ENCODE results near the gene ITGA11. TPM values are rescaled to one million over a fixed set of nuclear protein-coding genes. Genes with fewer than 3 reads are reported as not detected.
"Not testable (repeated sequence)": the region's sequence is repeated elsewhere in the genome, so short reads cannot be mapped to it uniquely, and the experiment has no call there.

The ITGA11 gene
- total RNA-seq, 1 donor from 2014 or later = 193 TPM

DNA sequence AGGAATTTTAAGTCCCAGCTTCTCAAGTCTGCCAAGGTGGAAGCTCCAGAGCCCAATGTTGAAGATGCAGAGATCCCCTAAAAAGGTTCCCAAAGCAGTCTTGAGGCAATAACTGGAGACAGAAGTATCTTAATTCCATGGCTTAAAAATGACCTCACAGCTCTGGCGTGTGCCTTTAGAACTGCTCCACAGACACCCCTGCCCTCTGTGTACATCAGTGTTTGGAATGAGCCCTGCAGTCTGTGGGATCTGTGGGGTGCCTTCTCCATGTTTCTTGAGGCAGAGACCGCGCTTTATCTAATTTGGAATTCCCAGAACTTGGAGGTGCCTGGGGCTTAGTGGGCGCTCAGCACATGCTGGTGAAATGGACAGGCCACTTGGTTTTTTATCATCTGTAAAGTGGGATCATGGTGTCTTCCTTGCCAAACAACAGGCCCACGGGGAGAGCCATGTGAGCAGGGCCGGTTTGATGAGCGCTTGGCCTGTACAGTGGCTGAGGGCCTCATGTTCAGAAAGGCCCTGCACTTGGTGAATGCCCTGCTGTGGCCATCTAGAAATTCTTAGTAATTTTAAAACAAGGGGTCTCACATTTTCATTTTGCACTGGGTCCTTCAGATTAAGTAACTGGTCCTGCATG lies 7.1 kb downstream of the ITGA11 start:
- peaks cover 61% of the 10 kb centered on the region for H3K4me1 ChIP-seq (ENCODE audit: insufficient read depth, low read length)
- H3K27ac ChIP-seq (ENCODE audit: low read depth, low read length) = no peak overlapping the region
- H3K9me3 Mint-ChIP-seq (ENCODE audit: unreplicated experiment) = peaks cover 2% of the 10 kb centered on the region
- H3K4me3 Mint-ChIP-seq (ENCODE audit: unreplicated experiment) = peak overlapping the region; percentile 34
- no peaks in the 10 kb centered on the region for H3K9me3 ChIP-seq (ENCODE audit: insufficient read depth, low read depth, low read length)
- peaks cover 48% of the 10 kb centered on the region for H3K36me3 Mint-ChIP-seq (ENCODE audit: low read depth, unreplicated experiment)
- H3K27me3 ChIP-seq (ENCODE audit: insufficient read depth, low read length) = no peaks in the 10 kb centered on the region
- H3K27ac Mint-ChIP-seq (ENCODE audit: unreplicated experiment) = peak overlapping the region; percentile 92
- TF ChIP-seq EZH2 (IDR thresholded peaks at IDR 0.05; ENCODE audit: insufficient read depth, low read length) = no peak
- TF ChIP-seq, protein P1, sequence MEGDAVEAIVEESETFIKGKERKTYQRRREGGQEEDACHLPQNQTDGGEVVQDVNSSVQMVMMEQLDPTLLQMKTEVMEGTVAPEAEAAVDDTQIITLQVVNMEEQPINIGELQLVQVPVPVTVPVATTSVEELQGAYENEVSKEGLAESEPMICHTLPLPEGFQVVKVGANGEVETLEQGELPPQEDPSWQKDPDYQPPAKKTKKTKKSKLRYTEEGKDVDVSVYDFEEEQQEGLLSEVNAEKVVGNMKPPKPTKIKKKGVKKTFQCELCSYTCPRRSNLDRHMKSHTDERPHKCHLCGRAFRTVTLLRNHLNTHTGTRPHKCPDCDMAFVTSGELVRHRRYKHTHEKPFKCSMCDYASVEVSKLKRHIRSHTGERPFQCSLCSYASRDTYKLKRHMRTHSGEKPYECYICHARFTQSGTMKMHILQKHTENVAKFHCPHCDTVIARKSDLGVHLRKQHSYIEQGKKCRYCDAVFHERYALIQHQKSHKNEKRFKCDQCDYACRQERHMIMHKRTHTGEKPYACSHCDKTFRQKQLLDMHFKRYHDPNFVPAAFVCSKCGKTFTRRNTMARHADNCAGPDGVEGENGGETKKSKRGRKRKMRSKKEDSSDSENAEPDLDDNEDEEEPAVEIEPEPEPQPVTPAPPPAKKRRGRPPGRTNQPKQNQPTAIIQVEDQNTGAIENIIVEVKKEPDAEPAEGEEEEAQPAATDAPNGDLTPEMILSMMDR (IDR thresholded peaks at IDR 0.05; ENCODE audit: insufficient read depth, low read depth, low read length) = no peak
- H2AFZ ChIP-seq (ENCODE audit: low read depth, low read length) = no peak overlapping the region
- H3K79me2 ChIP-seq (ENCODE audit: insufficient read depth, low read length) = peaks cover 94% of the 10 kb centered on the region
- no peaks in the 10 kb centered on the region for H3K27me3 Mint-ChIP-seq (ENCODE audit: low read depth, unreplicated experiment)
- H3K36me3 ChIP-seq (ENCODE audit: insufficient read depth, low read length) = no peaks in the 10 kb centered on the region
- peaks cover 96% of the 10 kb centered on the region for H4K20me1 ChIP-seq (ENCODE audit: insufficient read depth, low read length)
- H3K4me2 ChIP-seq (ENCODE audit: low read length) = no peak overlapping the region
- DNase-seq (ENCODE audit: low read depth) = peak; percentile 43
- H3K4me3 ChIP-seq (ENCODE audit: insufficient read depth, low read depth, low read length) = no peak overlapping the region
- H3K9ac ChIP-seq (ENCODE audit: low read length) = no peak overlapping the region
- FAIRE-seq = no peak
- peaks cover 91% of the 10 kb centered on the region for H3K4me1 Mint-ChIP-seq (ENCODE audit: low read depth, unreplicated experiment)

DNA sequence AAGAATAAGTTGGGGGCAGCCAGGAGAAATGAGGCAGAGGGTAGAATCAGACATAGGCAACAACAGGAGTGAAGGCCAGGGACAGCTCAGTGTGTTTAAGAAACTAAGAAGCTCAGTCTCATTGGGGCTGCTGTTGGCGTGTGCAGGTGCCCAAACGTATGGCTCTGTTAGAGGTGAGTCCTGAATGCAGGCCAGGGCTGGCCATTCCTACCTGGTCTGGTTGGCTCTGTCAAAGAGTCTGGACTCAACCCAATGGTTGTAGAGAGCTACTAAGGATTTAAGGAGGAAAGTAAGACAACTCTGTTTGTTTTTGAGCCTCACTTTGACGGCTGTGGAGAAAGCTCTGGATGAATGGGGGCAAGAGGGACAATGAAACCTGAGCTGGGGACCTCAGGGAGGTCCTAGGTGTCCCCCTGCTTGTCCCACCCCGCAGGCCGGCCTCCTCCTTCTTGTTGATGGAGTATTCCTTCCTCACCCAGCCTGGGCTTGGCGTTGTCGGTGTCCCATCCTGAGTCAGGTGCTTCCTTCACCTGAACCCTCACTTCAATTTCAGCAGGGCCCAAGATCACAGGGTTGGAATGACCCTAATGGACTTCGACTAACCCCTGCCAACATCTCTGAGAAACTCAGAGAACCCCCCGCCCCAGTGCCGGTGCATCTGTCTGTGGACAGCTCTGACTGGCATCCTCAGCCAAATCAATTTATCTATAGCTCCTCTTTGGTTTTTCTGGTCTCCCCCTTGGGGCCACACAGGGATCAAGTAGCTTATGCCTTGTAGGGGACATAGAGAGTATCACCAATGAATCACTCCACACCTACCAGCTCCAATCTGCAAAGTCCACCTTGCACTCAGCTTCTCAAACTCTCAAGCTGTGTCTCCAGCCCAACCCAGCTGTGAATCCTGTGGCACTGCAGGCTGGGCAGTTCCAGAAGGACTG lies 8.3 kb downstream of the ITGA11 start:
- H3K4me3 Mint-ChIP-seq (ENCODE audit: unreplicated experiment) = no peak overlapping the region
- H3K9me3 ChIP-seq (ENCODE audit: insufficient read depth, low read depth, low read length) = no peaks in the 10 kb centered on the region
- peaks cover 2% of the 10 kb centered on the region for H3K9me3 Mint-ChIP-seq (ENCODE audit: unreplicated experiment)
- peaks cover 46% of the 10 kb centered on the region for H3K36me3 Mint-ChIP-seq (ENCODE audit: low read depth, unreplicated experiment)
- peaks cover 96% of the 10 kb centered on the region for H4K20me1 ChIP-seq (ENCODE audit: insufficient read depth, low read length)
- no peak for TF ChIP-seq EZH2 (IDR thresholded peaks at IDR 0.05; ENCODE audit: insufficient read depth, low read length)
- TF ChIP-seq, protein P1 (IDR thresholded peaks at IDR 0.05; ENCODE audit: insufficient read depth, low read depth, low read length) = no peak
- DNase-seq (ENCODE audit: low read depth) = no peak
- H3K4me2 ChIP-seq (ENCODE audit: low read length) = no peak overlapping the region
- H2AFZ ChIP-seq (ENCODE audit: low read depth, low read length) = no peak overlapping the region
- no peak overlapping the region for H3K27ac ChIP-seq (ENCODE audit: low read depth, low read length)
- peaks cover 94% of the 10 kb centered on the region for H3K79me2 ChIP-seq (ENCODE audit: insufficient read depth, low read length)
- no peaks in the 10 kb centered on the region for H3K27me3 ChIP-seq (ENCODE audit: insufficient read depth, low read length)
- H3K9ac ChIP-seq (ENCODE audit: low read length) = no peak overlapping the region
- H3K27me3 Mint-ChIP-seq (ENCODE audit: low read depth, unreplicated experiment) = no peaks in the 10 kb centered on the region
- H3K36me3 ChIP-seq (ENCODE audit: insufficient read depth, low read length) = no peaks in the 10 kb centered on the region
- H3K4me1 ChIP-seq (ENCODE audit: insufficient read depth, low read length) = peaks cover 60% of the 10 kb centered on the region
- FAIRE-seq = no peak
- no peak overlapping the region for H3K4me3 ChIP-seq (ENCODE audit: insufficient read depth, low read depth, low read length)
- peak overlapping the region; percentile 21 for H3K27ac Mint-ChIP-seq (ENCODE audit: unreplicated experiment)
- H3K4me1 Mint-ChIP-seq (ENCODE audit: low read depth, unreplicated experiment) = peaks cover 91% of the 10 kb centered on the region

DNA sequence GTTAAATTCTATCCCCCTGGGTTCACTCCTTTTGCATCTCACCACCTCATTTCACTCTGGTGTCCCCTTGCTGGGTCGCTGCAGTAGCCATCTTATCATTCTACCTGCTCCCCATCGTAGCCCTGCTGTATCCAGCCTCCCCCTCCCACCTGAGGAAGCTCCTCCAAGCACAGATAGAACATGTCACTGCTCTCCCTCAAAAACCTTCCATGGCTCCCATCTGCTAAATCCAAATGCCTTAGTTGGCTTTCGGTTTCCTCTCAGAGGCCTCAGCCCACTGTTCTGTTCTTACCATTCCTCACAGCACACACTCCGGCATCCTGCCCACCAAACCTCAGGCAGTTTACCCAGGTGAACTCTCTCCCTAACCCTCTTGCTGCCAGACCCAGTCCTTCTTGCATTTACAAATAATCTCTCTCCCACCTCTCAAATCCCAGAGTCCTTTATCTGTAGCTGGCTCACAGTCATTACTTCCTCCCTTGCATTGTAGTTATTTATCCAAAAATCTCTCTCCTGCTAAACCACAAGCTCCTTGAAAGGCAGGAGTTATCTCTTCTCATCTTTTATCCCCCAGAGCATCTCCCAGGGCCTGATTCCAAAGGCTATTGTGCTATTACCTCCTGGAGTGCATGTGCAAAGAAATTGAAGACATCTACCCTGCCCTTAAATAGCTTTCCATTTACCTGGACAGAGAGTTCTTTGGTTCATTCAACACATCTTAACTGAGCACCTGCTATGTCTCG lies 9.4 kb downstream of the ITGA11 start:
- peaks cover 94% of the 10 kb centered on the region for H4K20me1 ChIP-seq (ENCODE audit: insufficient read depth, low read length)
- not testable (repeated sequence) for H3K36me3 ChIP-seq (ENCODE audit: insufficient read depth, low read length); H3K27me3 ChIP-seq (ENCODE audit: insufficient read depth, low read length); H3K9me3 Mint-ChIP-seq (ENCODE audit: unreplicated experiment); DNase-seq (ENCODE audit: low read depth); H2AFZ ChIP-seq (ENCODE audit: low read depth, low read length); H3K9me3 ChIP-seq (ENCODE audit: insufficient read depth, low read depth, low read length); H3K9ac ChIP-seq (ENCODE audit: low read length); FAIRE-seq; H3K27me3 Mint-ChIP-seq (ENCODE audit: low read depth, unreplicated experiment); H3K4me3 ChIP-seq (ENCODE audit: insufficient read depth, low read depth, low read length)
- peaks cover 43% of the 10 kb centered on the region for H3K36me3 Mint-ChIP-seq (ENCODE audit: low read depth, unreplicated experiment)
- peaks cover 93% of the 10 kb centered on the region for H3K79me2 ChIP-seq (ENCODE audit: insufficient read depth, low read length)
- peak overlapping the region; percentile 34 for H3K27ac ChIP-seq (ENCODE audit: low read depth, low read length)
- H3K4me3 Mint-ChIP-seq (ENCODE audit: unreplicated experiment) = peak overlapping the region; percentile 21
- peak overlapping the region; percentile 67 for H3K27ac Mint-ChIP-seq (ENCODE audit: unreplicated experiment)
- H3K4me1 Mint-ChIP-seq (ENCODE audit: low read depth, unreplicated experiment) = peaks cover 89% of the 10 kb centered on the region
- H3K4me1 ChIP-seq (ENCODE audit: insufficient read depth, low read length) = peaks cover 57% of the 10 kb centered on the region
- peak overlapping the region; percentile 60 for H3K4me2 ChIP-seq (ENCODE audit: low read length)
